ENCODE data around the gene GPR35.

DNA sequence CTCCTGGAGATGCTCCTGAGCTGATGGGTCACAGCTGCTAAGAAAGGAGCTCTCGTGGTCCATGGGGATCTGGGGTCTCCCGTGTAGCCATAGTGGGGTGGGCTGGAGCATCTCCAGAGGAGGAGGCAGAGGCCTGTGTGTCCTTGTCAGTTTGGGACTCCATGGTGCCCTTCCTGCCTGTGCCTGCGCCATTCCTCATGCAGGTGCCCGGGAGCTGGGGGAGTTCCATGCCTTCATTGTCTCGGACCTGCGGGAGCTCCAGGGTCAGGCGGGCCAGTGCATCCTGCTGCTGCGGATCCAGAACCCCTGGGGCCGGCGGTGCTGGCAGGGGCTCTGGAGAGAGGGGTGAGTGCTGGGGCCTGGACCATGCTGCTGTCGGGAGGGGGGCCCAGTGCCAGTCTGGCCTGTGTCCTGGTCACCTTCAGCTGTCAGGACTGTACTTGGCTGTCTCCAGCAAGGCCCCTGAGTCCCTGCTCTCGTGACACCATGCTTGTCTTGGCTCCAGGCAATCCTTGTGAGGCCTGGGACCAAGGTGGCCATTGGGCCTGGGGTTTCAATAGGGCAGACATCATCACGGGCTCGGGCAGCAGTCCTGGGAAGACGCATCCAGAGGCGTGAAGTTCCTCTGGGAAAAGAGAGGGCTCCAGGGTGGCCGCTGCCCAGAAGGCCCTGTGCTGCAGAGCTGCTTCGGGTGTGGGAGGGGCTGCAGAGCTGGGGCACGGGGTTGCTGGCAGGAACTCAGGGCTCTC lies 31.4 kb upstream of the GPR35 start:
- TF ChIP-seq GATA2 (IDR thresholded peaks at IDR 0.05; ENCODE audit: insufficient read depth, insufficient read length, low read depth, low read length) = no peak
- TF ChIP-seq POLR2A (IDR thresholded peaks at IDR 0.05; ENCODE audit: low read depth, low read length) = no peak
- TF ChIP-seq, protein P1, sequence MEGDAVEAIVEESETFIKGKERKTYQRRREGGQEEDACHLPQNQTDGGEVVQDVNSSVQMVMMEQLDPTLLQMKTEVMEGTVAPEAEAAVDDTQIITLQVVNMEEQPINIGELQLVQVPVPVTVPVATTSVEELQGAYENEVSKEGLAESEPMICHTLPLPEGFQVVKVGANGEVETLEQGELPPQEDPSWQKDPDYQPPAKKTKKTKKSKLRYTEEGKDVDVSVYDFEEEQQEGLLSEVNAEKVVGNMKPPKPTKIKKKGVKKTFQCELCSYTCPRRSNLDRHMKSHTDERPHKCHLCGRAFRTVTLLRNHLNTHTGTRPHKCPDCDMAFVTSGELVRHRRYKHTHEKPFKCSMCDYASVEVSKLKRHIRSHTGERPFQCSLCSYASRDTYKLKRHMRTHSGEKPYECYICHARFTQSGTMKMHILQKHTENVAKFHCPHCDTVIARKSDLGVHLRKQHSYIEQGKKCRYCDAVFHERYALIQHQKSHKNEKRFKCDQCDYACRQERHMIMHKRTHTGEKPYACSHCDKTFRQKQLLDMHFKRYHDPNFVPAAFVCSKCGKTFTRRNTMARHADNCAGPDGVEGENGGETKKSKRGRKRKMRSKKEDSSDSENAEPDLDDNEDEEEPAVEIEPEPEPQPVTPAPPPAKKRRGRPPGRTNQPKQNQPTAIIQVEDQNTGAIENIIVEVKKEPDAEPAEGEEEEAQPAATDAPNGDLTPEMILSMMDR (IDR thresholded peaks at IDR 0.05; ENCODE audit: extremely low read depth in 1 of 2, insufficient read depth in 1 of 2, low read depth in 1 of 2, low read length in 2 of 2) = no peak
- no peak for TF ChIP-seq MYC (IDR thresholded peaks at IDR 0.05; ENCODE audit: low read depth, low read length)
- TF ChIP-seq, protein P2, sequence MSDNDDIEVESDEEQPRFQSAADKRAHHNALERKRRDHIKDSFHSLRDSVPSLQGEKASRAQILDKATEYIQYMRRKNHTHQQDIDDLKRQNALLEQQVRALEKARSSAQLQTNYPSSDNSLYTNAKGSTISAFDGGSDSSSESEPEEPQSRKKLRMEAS (IDR thresholded peaks at IDR 0.05; ENCODE audit: insufficient read depth, insufficient read length) = no peak
- no peak for TF ChIP-seq POLR2AphosphoS5 (IDR thresholded peaks at IDR 0.05; ENCODE audit: insufficient read depth, low read depth, low read length)
- TF ChIP-seq EZH2 (IDR thresholded peaks at IDR 0.05; ENCODE audit: borderline replicate concordance, low read depth, low read length, severe bottlenecking) = no peak

Measured in endothelial cell of umbilical vein (primary cell).